RWPE1 (cell line): ENCODE measurements around the gene DPYSL3.

Experiments
- CTCF ChIA-PET: fragments of 350-600 bp; sonication (Branson Sonifier 250); formaldehyde crosslinking; extraction: SDS; loops from one replicate; lab custom pipeline; 2021; lab: Yijun Ruan, JAX
- POLR2A ChIA-PET: fragments of 400-600 bp; formaldehyde crosslinking; extraction: SDS; loops from one replicate; lab custom pipeline; 2020; ENCODE audit warnings: antibody characterized with exemption; ENCODE audit not compliant: low non-redundant PET; lab: Yijun Ruan, JAX
- DNase-seq: peaks from one replicate; pipeline ENCODE4 v3.0.0; 2012; ENCODE audit warnings: low spot score
- H3K27ac ChIP-seq: fragments of 450-650 bp; 2 replicates; pipeline ENCODE4 v1.5.1; 2017
- CTCF ChIP-seq: fragments of 450-650 bp; conservative IDR thresholded peaks from 2 replicates; pipeline ENCODE4 v1.5.1; 2017; ENCODE audit warnings: low read depth, mild to moderate bottlenecking

DPYSL3 gene

GRCh38 chr5:147403651-147404640, 105.9 kb downstream of the DPYSL3 start:
- ChIA-PET POLR2A (no interaction called here), CTCF (interaction anchor here (0.6 to 1.1 kb wide), 4 partner anchors 8 to 522 kb away, joined by 3 to 4 read pairs (median 3); no protein-coding TSS in a partner anchor)
- peak overlapping the region; percentile 86 for H3K27ac ChIP-seq
- TF ChIP-seq CTCF, result no peak
- DNase-seq, result peak; percentile 69

- ChIA-PET CTCF (interaction anchor here (0.5 to 1.4 kb wide), 3 partner anchors 9 to 1863 kb away, joined by 3 to 7 read pairs (median 5); no protein-coding TSS in a partner anchor), POLR2A (no interaction called here)
- DNase-seq, result no peak
- TF ChIP-seq CTCF, result no peak
- no peak overlapping the region for H3K27ac ChIP-seq
Observed at GRCh38 chr5:147400881-147401280, 109.0 kb downstream of the DPYSL3 start.

- ChIA-PET CTCF (interaction anchor here (0.5 to 1.4 kb wide), 3 partner anchors 8 to 1864 kb away, joined by 3 to 7 read pairs (median 5); no protein-coding TSS in a partner anchor), POLR2A (no interaction called here)
- DNase-seq, result no peak
- no peak overlapping the region for H3K27ac ChIP-seq
- no peak for TF ChIP-seq CTCF
Observed at GRCh38 chr5:147400126-147400809, 109.6 kb downstream of the DPYSL3 start.

- POLR2A ChIA-PET, result no interaction called here
- CTCF ChIA-PET, result interaction anchor here (0.6 to 0.7 kb wide), 2 partner anchors 431 to 1501 kb away, joined by 3 to 6 read pairs; no protein-coding TSS in a partner anchor
- DNase-seq, result no peak
- H3K27ac ChIP-seq, result no peak overlapping the region
- no peak for TF ChIP-seq CTCF
Observed at GRCh38 chr5:147398860-147399259, 111.0 kb downstream of the DPYSL3 start.

- DNase-seq, result no peak
- CTCF ChIA-PET, result interaction anchor here (0.9 kb wide), 1 partner anchor 591 kb away, joined by 3 read pairs; no protein-coding TSS in a partner anchor
- TF ChIP-seq CTCF, result no peak
- POLR2A ChIA-PET, result no interaction called here
- no peak overlapping the region for H3K27ac ChIP-seq
Observed at GRCh38 chr5:147397616-147398015, 112.3 kb downstream of the DPYSL3 start.
